Mesenchymal stem cell (in vitro differentiated cells and primary cell): Measurements from ENCODE around the gene HDLBP.

ENCODE experiments used
- DNase-seq: peaks from one replicate; pipeline ENCODE4 v3.0.0-alpha.2; 2013
- H2AFZ ChIP-seq: one replicate; pipeline ENCODE4 v1.6.1; 2013; ENCODE audit warnings: low read depth, mild to moderate bottlenecking, control low read depth, inconsistent platforms, low read length, moderate library complexity
- H2AK5ac ChIP-seq: 2 replicates; pipeline ENCODE4 v1.6.1; 2013; ENCODE audit warnings: low read length, moderate library complexity, mild to moderate bottlenecking, inconsistent platforms; ENCODE audit not compliant: severe bottlenecking
- H2BK120ac ChIP-seq: one replicate; pipeline ENCODE4 v1.6.1; 2013; ENCODE audit warnings: low read depth, mild to moderate bottlenecking, inconsistent platforms, low read length, moderate library complexity
- H2BK12ac ChIP-seq, 2 experiments: one replicate each; pipeline ENCODE4 v1.6.1; 2013; ENCODE audit warnings: inconsistent platforms in 2 of 2, low read length in 2 of 2, mild to moderate bottlenecking in 2 of 2, moderate library complexity in 2 of 2, control low read depth in 1 of 2
- H2BK15ac ChIP-seq: one replicate; pipeline ENCODE4 v1.6.1; 2013; ENCODE audit warnings: mild to moderate bottlenecking, low read depth, inconsistent platforms; ENCODE audit not compliant: poor library complexity, severe bottlenecking
- H2BK5ac ChIP-seq: 2 replicates; pipeline ENCODE4 v1.6.1; 2013; ENCODE audit warnings: low read depth, mild to moderate bottlenecking, low read length, control low read depth, inconsistent platforms; ENCODE audit not compliant: poor library complexity, severe bottlenecking
- H3K14ac ChIP-seq, 2 experiments: one replicate each; pipeline ENCODE4 v1.6.1; 2013; ENCODE audit warnings: inconsistent platforms in 2 of 2, low read length in 2 of 2, control low read depth in 1 of 2, mild to moderate bottlenecking in 1 of 2, moderate library complexity in 1 of 2
- H3K18ac ChIP-seq, 2 experiments: one replicate each; pipeline ENCODE4 v1.6.1; 2013; ENCODE audit warnings: inconsistent platforms in 2 of 2, low read length in 2 of 2, control low read depth in 1 of 2, low read depth in 1 of 2, mild to moderate bottlenecking in 1 of 2
- H3K23ac ChIP-seq, 2 experiments: one replicate each; pipeline ENCODE4 v1.6.1; 2013; ENCODE audit warnings: inconsistent platforms in 2 of 2, low read length in 2 of 2, mild to moderate bottlenecking in 2 of 2, moderate library complexity in 2 of 2, control low read depth in 1 of 2
- H3K27ac ChIP-seq: 2 replicates; pipeline ENCODE4 v1.5.1; 2013; ENCODE audit warnings: mild to moderate bottlenecking, moderate library complexity, low read length, control low read depth, inconsistent platforms; ENCODE audit not compliant: poor library complexity, severe bottlenecking
- H3K27me3 ChIP-seq, 2 experiments: 2 replicates each; pipeline versions ENCODE4 v1.6.1 to v1.7.0; 2013; ENCODE audit warnings: low read length in 2 of 2, mild to moderate bottlenecking in 2 of 2, moderate library complexity in 2 of 2, control low read depth in 1 of 2, inconsistent platforms in 1 of 2; ENCODE audit not compliant: control insufficient read depth in 1 of 2, insufficient read depth in 1 of 2
- H3K36me3 ChIP-seq, 2 experiments: 2 replicates each; pipeline versions ENCODE4 v1.6.1 to v1.7.0; 2013; ENCODE audit warnings: low read length in 2 of 2, control low read depth in 1 of 2, inconsistent platforms in 1 of 2, low read depth in 1 of 2, mild to moderate bottlenecking in 1 of 2; ENCODE audit not compliant: insufficient read depth in 2 of 2, control insufficient read depth in 1 of 2
- H3K4ac ChIP-seq, 2 experiments: one replicate each; pipeline ENCODE4 v1.6.1; 2013; ENCODE audit warnings: inconsistent platforms in 2 of 2, low read length in 2 of 2, mild to moderate bottlenecking in 2 of 2, moderate library complexity in 2 of 2, control low read depth in 1 of 2, low read depth in 1 of 2
- H3K4me1 ChIP-seq: 2 replicates; pipeline ENCODE4 v1.6.1; 2013; ENCODE audit warnings: low read depth, low read length, control low read depth; ENCODE audit not compliant: control insufficient read depth, insufficient read depth
- H3K4me2 ChIP-seq: 2 replicates; pipeline ENCODE4 v1.6.1; 2013; ENCODE audit warnings: low read length, mild to moderate bottlenecking, inconsistent platforms; ENCODE audit not compliant: poor library complexity, severe bottlenecking
- H3K4me3 ChIP-seq, 2 experiments: 2 replicates each; pipeline versions ENCODE4 v1.5.1 to v1.7.0; 2013; ENCODE audit warnings: low read length in 2 of 2, mild to moderate bottlenecking in 2 of 2, control low read depth in 1 of 2, low read depth in 1 of 2; ENCODE audit not compliant: insufficient read depth in 1 of 2
- H3K79me1 ChIP-seq: replicated peaks from 2 replicates; pipeline ENCODE4 v1.6.1; 2013; ENCODE audit warnings: mild to moderate bottlenecking, control low read depth, low read length, inconsistent platforms; ENCODE audit not compliant: poor library complexity, severe bottlenecking
- H3K9ac ChIP-seq: 2 replicates; pipeline ENCODE4 v1.7.0; 2013; ENCODE audit warnings: mild to moderate bottlenecking, low read length, moderate library complexity
- H3K9me3 ChIP-seq: 2 replicates; pipeline ENCODE4 v1.7.0; 2013; ENCODE audit warnings: mild to moderate bottlenecking, low read length; ENCODE audit not compliant: control insufficient read depth
- H4K8ac ChIP-seq: one replicate; pipeline ENCODE4 v1.6.1; 2013; ENCODE audit warnings: inconsistent platforms, mild to moderate bottlenecking, low read length, moderate library complexity
- H4K91ac ChIP-seq: one replicate; pipeline ENCODE4 v1.6.1; 2013; ENCODE audit warnings: mild to moderate bottlenecking, low read length, inconsistent platforms
- WGBS: methylation state at CpG from one replicate; pipeline ENCODE4 v1.1.7; 2013; ENCODE audit warnings: mixed read lengths; 5-methylcytosine and 5-hydroxymethylcytosine counted together

HDLBP gene

DNA sequence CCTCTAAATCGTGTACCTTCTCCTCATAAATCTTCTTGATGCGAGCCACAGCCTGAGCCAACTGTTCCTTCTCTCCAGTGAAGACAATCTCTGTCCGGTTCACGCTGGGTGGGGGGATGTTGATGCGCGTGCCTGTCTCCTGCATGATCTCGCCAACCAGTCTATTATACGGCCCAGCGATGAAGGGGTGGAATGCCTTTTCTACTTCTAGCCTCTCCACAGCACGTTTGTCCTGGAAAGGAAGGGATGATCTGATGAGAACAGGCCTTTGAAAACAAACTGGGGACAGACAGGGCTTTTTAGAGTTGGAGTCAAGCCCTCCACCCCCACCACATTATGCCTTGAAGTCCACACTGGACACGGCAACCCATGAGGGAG is 59.3 kb downstream of the HDLBP start:
- WGBS: 94% methylated on average over 7 of the region's 11 CpGs
- Histone ChIP-seq H2AK5ac (no peak overlapping the region), H3K4me1 (no peaks in the 10 kb centered on the region), H3K23ac (no peak overlapping the region), H3K18ac (no peak overlapping the region), H2BK15ac (no peak overlapping the region), H2BK5ac (no peak overlapping the region), H3K27me3 (no peaks in the 10 kb centered on the region), H3K9me3 (no peaks in the 10 kb centered on the region), H2BK12ac (no peak overlapping the region), H2AFZ (no peak overlapping the region), H3K14ac (no peak overlapping the region), H3K9ac (no peak overlapping the region), H3K4me2 (no peak overlapping the region), H3K4me3 (peak overlapping the region in 1 of 2 experiments; percentile 30), H3K79me1 (peaks cover 40% of the 10 kb centered on the region), H3K36me3 (peaks cover 72 to 94% of the 10 kb centered on the region in 2 experiments), H4K8ac (no peak overlapping the region), H2BK120ac (no peak overlapping the region), H3K4ac (no peak overlapping the region), H3K27ac (no peak overlapping the region), H4K91ac (no peak overlapping the region)
- DNase-seq: no peak

DNA sequence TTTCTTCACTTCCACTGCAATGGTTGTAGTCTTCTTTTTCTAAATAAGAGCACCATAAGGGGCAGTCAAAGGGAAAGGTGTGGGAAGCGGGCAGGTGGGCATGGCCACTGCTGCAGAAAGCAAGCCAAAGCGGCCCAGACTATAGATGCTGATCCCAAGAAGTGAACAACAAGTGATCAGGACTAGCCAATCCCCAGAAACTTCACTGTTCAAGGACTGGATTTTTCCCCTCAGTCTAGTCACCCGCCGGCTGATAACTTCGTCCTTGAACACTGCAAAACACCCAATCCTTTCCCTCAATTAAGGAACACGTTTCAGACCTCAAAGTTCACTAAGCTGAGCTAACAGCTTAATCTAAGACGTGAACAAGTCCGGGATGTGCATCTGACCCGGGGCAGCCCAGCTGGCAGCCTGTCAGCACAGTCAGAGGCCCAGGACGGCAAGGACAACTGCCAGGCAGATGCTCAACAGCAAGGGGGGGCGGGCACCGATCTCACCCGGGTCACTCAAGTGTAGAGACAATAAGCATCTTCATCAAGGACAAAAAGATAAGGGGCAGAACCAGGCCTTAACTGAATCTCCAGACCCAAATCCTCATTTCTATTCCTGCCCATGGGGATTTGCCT is 59.8 kb downstream of the HDLBP start:
- DNase-seq: no peak
- peaks cover 40% of the 10 kb centered on the region for H3K79me1 ChIP-seq
- H3K36me3 ChIP-seq: peaks cover 73 to 94% of the 10 kb centered on the region in 2 experiments
- H3K4me3 ChIP-seq: no peak overlapping the region
- no peak overlapping the region for H2BK15ac ChIP-seq
- no peak overlapping the region for H4K91ac ChIP-seq
- no peak overlapping the region for H2BK120ac ChIP-seq
- H3K18ac ChIP-seq: no peak overlapping the region
- H3K9ac ChIP-seq: no peak overlapping the region
- H3K27me3 ChIP-seq: no peaks in the 10 kb centered on the region
- H2AFZ ChIP-seq: no peak overlapping the region
- no peak overlapping the region for H3K14ac ChIP-seq
- no peak overlapping the region for H2BK12ac ChIP-seq
- H3K9me3 ChIP-seq: no peaks in the 10 kb centered on the region
- no peak overlapping the region for H3K4ac ChIP-seq
- no peak overlapping the region for H2BK5ac ChIP-seq
- H3K4me2 ChIP-seq: no peak overlapping the region
- H3K4me1 ChIP-seq: no peaks in the 10 kb centered on the region
- H4K8ac ChIP-seq: no peak overlapping the region
- H3K23ac ChIP-seq: no peak overlapping the region
- 97% methylated on average over 13 of the region's 13 CpGs for WGBS
- no peak overlapping the region for H3K27ac ChIP-seq
- no peak overlapping the region for H2AK5ac ChIP-seq

DNA sequence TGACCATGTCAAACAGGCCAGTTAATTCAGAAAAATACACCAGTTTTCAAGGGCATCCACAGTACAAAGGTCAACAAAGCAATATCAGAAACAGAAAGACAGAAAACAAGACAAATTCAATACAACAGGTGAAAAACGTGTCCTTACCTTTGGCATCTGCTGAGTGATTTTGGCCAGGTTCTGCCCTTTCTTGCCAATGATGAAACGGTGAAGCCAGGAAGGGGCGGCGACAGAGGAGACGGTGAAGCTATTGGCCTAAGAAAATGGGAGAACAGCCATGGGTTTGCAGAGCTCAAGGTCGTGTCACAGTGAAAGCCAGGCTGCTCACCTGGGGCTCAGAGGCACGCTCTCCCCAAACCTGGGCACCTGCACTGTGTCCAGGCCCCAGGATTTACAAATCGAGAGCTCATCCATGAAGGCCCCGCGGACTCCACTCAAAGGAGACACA is 60.5 kb downstream of the HDLBP start:
- Histone ChIP-seq H2BK5ac (no peak overlapping the region), H3K36me3 (peaks cover 78 to 95% of the 10 kb centered on the region in 2 experiments), H4K8ac (no peak overlapping the region), H3K18ac (no peak overlapping the region), H3K79me1 (peaks cover 47% of the 10 kb centered on the region), H3K4me2 (no peak overlapping the region), H2BK15ac (no peak overlapping the region), H3K4ac (no peak overlapping the region), H3K4me3 (no peak overlapping the region), H3K27me3 (no peaks in the 10 kb centered on the region), H3K14ac (no peak overlapping the region), H2AFZ (no peak overlapping the region), H2BK12ac (no peak overlapping the region), H3K9me3 (no peaks in the 10 kb centered on the region), H3K27ac (no peak overlapping the region), H3K9ac (no peak overlapping the region), H4K91ac (no peak overlapping the region), H3K23ac (no peak overlapping the region), H3K4me1 (no peaks in the 10 kb centered on the region), H2AK5ac (no peak overlapping the region), H2BK120ac (no peak overlapping the region)
- 97% methylated on average over 10 of the region's 10 CpGs for WGBS
- DNase-seq: no peak

DNA sequence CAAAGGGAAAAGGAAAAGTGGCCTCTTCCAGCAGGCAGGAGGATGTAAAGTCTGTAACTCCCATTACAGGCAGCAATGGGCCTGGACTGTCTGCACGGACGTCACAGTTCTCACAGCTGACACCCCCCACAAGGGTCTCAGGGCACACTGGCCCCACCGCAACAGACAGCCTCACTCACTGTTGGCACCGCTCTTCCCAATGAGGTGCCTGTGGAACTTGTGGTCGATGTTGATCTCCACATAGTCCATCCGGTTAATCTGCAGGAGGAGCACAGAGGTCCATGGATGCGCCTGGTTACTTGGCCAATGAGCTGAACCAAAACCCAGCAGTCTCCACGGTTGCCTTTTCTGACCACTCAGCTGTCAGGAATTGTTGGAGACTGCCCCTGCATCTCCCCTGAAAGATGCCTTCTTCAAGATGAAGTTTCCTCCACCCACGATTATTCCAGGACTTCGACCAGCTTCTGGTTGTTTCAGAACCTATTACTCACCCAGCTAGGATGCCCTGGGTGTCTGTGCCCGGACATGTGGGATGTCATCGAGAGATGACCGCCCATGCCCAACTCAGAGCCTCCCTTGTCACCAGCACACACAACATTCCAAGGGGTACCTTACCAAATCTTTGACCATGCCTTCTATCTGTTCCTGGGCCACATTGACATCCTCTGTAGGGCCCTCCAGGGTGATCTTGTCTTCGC is 62.5 kb downstream of the HDLBP start:
- no peaks in the 10 kb centered on the region for H3K4me1 ChIP-seq
- H4K91ac ChIP-seq: no peak overlapping the region
- no peak overlapping the region for H4K8ac ChIP-seq
- H3K14ac ChIP-seq: no peak overlapping the region
- no peak overlapping the region for H2BK5ac ChIP-seq
- no peak overlapping the region for H3K23ac ChIP-seq
- H3K27ac ChIP-seq: no peak overlapping the region
- DNase-seq: no peak
- H2AFZ ChIP-seq: no peak overlapping the region
- H3K79me1 ChIP-seq: peaks cover 60% of the 10 kb centered on the region
- H3K4me2 ChIP-seq: no peak overlapping the region
- no peak overlapping the region for H2AK5ac ChIP-seq
- no peak overlapping the region for H2BK120ac ChIP-seq
- no peak overlapping the region for H2BK12ac ChIP-seq
- H2BK15ac ChIP-seq: no peak overlapping the region
- H3K4ac ChIP-seq: no peak overlapping the region
- H3K27me3 ChIP-seq: no peaks in the 10 kb centered on the region
- peaks cover 86 to 99% of the 10 kb centered on the region in 2 experiments for H3K36me3 ChIP-seq
- H3K9ac ChIP-seq: no peak overlapping the region
- H3K9me3 ChIP-seq: no peaks in the 10 kb centered on the region
- no peak overlapping the region for H3K18ac ChIP-seq
- no peak overlapping the region for H3K4me3 ChIP-seq
- 98% methylated on average over 14 of the region's 14 CpGs for WGBS
